Colonic mucosa (tissue), 4 donors: ENCODE data around the gene IL12RB1. TPM values are rescaled to one million over a fixed set of nuclear protein-coding genes. Genes with fewer than 3 reads are reported as not detected.
"Not testable (repeated sequence)": the region's sequence is repeated elsewhere in the genome, so short reads cannot be mapped to it uniquely, and the experiment has no call there.

Experiments
- DNase-seq: peaks from one replicate; pipeline ENCODE4 v3.0.0-alpha.2; 2020
- H3K27ac ChIP-seq: fragments of 200-600 bp; one replicate; pipeline ENCODE4 v1.8.0; 2021
- H3K27me3 ChIP-seq: fragments of 200-600 bp; one replicate; pipeline ENCODE4 v1.8.0; 2021
- H3K36me3 ChIP-seq: fragments of 200-600 bp; one replicate; pipeline ENCODE4 v1.8.0; 2021
- H3K4me1 ChIP-seq: fragments of 200-600 bp; one replicate; pipeline ENCODE4 v1.8.0; 2021; ENCODE audit warnings: mild to moderate bottlenecking
- H3K4me3 ChIP-seq: fragments of 200-600 bp; one replicate; pipeline ENCODE4 v1.8.0; 2021
- H3K9ac ChIP-seq, 2 donors: one replicate each; pipeline ENCODE4 v1.7.0; 2013; ENCODE audit warnings: control low read depth in 2 of 2, low read depth in 2 of 2, low read length in 2 of 2
- H3K9me3 ChIP-seq: fragments of 200-600 bp; one replicate; pipeline ENCODE4 v1.8.0; 2021
- CTCF ChIP-seq: fragments of 200-600 bp; IDR thresholded peaks from one replicate; pipeline ENCODE4 v1.8.0; 2022; ENCODE audit warnings: antibody characterized with exemption, mild to moderate bottlenecking
- intact Hi-C: fragments of 100-400 bp; cut with DNase I; formaldehyde crosslinking; loops from one replicate; pipeline ENCODE4 v1.14.1; 2022
- total RNA-seq, 2 donors: library from RNA; stranded (reverse); fragmentation: NEBNext Ultra II Directional in 1 of 2; extraction: Animal tissue kit (Norgen Biotek cat#: 25700) in 1 of 2; gene quantifications; one replicate each; pipeline ENCODE4 v1.2.1, GENCODE V29; 2021
- donor health status: healthy.
- donor health status: DM: no; HTN: no; CAD: no.
- donor health status: DM: no; HTN: no; CAD: no.

Gene IL12RB1
- total RNA-seq, 2 donors from 2014 or later = 0.53 to 1.1 TPM

GRCh38 chr19:18093439-18094161, 6.9 kb upstream of the IL12RB1 start:
- Histone ChIP-seq H3K36me3 (no peaks in the 10 kb centered on the region), H3K27ac (no peak overlapping the region), H3K4me3 (no peak overlapping the region), H3K4me1 (peaks cover 5% of the 10 kb centered on the region), H3K9ac (no peak overlapping the region), H3K9me3 (no peaks in the 10 kb centered on the region), H3K27me3 (peaks cover 4% of the 10 kb centered on the region)
- intact Hi-C loops = no loop called here
- no peak for TF ChIP-seq CTCF
- DNase-seq = no peak

GRCh38 chr19:18091217-18091608, 4.5 kb upstream of the IL12RB1 start:
- Histone ChIP-seq H3K9ac (peak overlapping the region in 1 of 2 donors; percentile 40), H3K4me1 (no peaks in the 10 kb centered on the region), H3K4me3 (no peak overlapping the region), H3K27ac (peak overlapping the region; percentile 34), H3K36me3 (no peaks in the 10 kb centered on the region), H3K27me3 (no peaks in the 10 kb centered on the region), H3K9me3 (no peaks in the 10 kb centered on the region)
- DNase-seq = peak; percentile 63
- TF ChIP-seq CTCF = no peak
- intact Hi-C loops = no loop called here

GRCh38 chr19:18090545-18091216, 3.9 kb upstream of the IL12RB1 start:
- no peak for TF ChIP-seq CTCF
- DNase-seq = no peak
- peak overlapping the region; percentile 34 for H3K27ac ChIP-seq

GRCh38 chr19:18089726-18090125, 3.0 kb upstream of the IL12RB1 start:
- no peak overlapping the region for H3K9ac ChIP-seq
- peak overlapping the region; percentile 34 for H3K27ac ChIP-seq
- no peaks in the 10 kb centered on the region for H3K4me1 ChIP-seq
- TF ChIP-seq CTCF = no peak
- DNase-seq = no peak
- H3K4me3 ChIP-seq = no peak overlapping the region
- no peaks in the 10 kb centered on the region for H3K9me3 ChIP-seq
- H3K36me3 ChIP-seq = no peaks in the 10 kb centered on the region
- intact Hi-C loops = no loop called here
- H3K27me3 ChIP-seq = no peaks in the 10 kb centered on the region

More at GRCh38 chr19:18090545-18091216, 3.9 kb upstream of the IL12RB1 start:
- peak overlapping the region in 1 of 2 donors; percentile 40 for H3K9ac ChIP-seq
- intact Hi-C loops = no loop called here
- no peak overlapping the region for H3K4me3 ChIP-seq
- H3K36me3 ChIP-seq = no peaks in the 10 kb centered on the region
- no peaks in the 10 kb centered on the region for H3K27me3 ChIP-seq
- no peaks in the 10 kb centered on the region for H3K9me3 ChIP-seq
- no peaks in the 10 kb centered on the region for H3K4me1 ChIP-seq

- H3K36me3 ChIP-seq, DNase-seq, H3K4me1 ChIP-seq, H3K9ac ChIP-seq, intact Hi-C loops, H3K9me3 ChIP-seq, H3K27me3 ChIP-seq, H3K4me3 ChIP-seq: not testable (repeated sequence)
- peak overlapping the region; percentile 34 for H3K27ac ChIP-seq
These were observed 2.4 kb upstream of the IL12RB1 start for GRCh38 chr19:18089096-18089541.
